SK-N-MC (cell line): ENCODE data around the gene CEND1.

Experiments used
- DNase-seq: peaks from one replicate; pipeline ENCODE4 v3.0.0-alpha.2; 2011; ENCODE audit warnings: low read depth, low spot score
- H3K27ac ChIP-seq: fragments of 200-600 bp; sonication (generic); 2 replicates; pipeline ENCODE4 v1.5.1; 2016; ENCODE audit warnings: mixed run types
- H3K36me3 ChIP-seq: fragments of 200-600 bp; sonication (generic); 2 replicates; pipeline ENCODE4 v1.6.1; 2017; ENCODE audit warnings: antibody characterized with exemption, low read length, mixed read lengths; ENCODE audit not compliant: insufficient read depth
- H3K4me3 ChIP-seq: fragments of 200-600 bp; sonication (generic); 2 replicates; pipeline ENCODE4 v1.5.1; 2016
- H3K9ac ChIP-seq: fragments of 200-600 bp; sonication (generic); 2 replicates; pipeline ENCODE4 v1.8.0; 2017; ENCODE audit warnings: mixed run types, mixed read lengths; ENCODE audit not compliant: insufficient read length
- H3K9me3 ChIP-seq: fragments of 200-600 bp; sonication (generic); 2 replicates; pipeline ENCODE4 v1.6.1; 2017; ENCODE audit warnings: low read depth, mild to moderate bottlenecking, antibody characterized with exemption, low read length, moderate library complexity, mixed read lengths
- EZH2 ChIP-seq: fragments of 200-600 bp; sonication (generic); IDR thresholded peaks from one replicate; pipeline ENCODE4 v1.6.1; 2017; ENCODE audit warnings: antibody characterized with exemption
- FOXP2 ChIP-seq: optimal IDR thresholded peaks from 2 replicates; pipeline ENCODE3; 2011; ENCODE audit warnings: mild to moderate bottlenecking, moderate library complexity; ENCODE audit not compliant: insufficient read depth; ENCODE audit errors: extremely low read length, control extremely low read depth
- POLR2AphosphoS5 ChIP-seq: IDR thresholded peaks from 2 replicates; pipeline ENCODE4 v1.6.1; 2012; ENCODE audit warnings: mild to moderate bottlenecking, low read depth, low read length, borderline replicate concordance

Gene CEND1

DNA sequence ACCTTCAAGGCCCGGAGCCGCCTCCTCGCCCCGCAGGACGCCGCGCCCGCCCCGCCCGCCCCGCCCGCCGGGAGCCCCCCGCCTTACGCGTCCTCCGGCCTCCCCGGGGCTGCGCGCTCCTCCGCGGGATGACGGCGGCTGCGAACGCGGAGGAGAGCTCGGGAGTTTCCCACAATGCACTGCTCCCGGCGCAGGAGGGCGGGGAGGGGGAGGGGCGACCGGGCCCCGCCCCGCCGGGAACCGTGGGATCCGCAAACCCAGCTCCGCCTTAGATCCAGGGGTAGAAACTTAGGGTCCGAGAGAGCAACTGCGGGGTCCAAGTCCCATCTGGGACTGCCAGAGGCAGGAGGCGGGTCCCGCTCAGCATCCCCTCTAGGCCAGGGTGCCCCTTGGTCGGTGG, at the start of gene CEND1:
CEND1 (minus strand) TSS at position 148 of the 400 bp plus-strand sequence. CDS start 1,514 bp downstream, outside the sequence.
- no peak within 1 kb of the TSS for H3K27ac ChIP-seq
- no peak for DNase-seq
- no peak within 1 kb of the TSS for H3K4me3 ChIP-seq

DNA sequence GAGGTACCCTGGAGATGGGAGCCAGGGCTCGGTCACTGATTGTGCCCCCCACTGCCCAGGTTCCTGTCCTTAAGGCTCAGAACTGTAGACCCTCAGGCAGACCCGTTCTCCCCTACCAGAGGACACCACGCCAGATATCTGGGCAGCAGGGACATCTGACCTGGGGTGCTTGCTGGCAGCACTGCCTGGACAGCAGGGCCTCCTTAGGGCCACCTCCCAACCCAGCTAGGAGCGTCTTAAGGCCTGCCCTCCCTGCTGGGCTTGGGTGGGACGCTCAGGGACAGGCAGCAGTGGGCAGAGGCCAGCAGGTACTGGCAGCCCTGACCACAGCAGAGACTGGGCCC, 49.4 kb upstream of the CEND1 start:
- TF ChIP-seq FOXP2 (no peak), POLR2AphosphoS5 (peak; percentile 71; the same call in 1 of the 2 replicates)
- peak overlapping the region; percentile 9; the same call in 1 of the 2 replicates for H3K27ac ChIP-seq
- no peak for DNase-seq
- H3K4me3 ChIP-seq, result no peak overlapping the region
- no peak overlapping the region for H3K9ac ChIP-seq
- H3K36me3 ChIP-seq, result peaks cover 37% of the 10 kb centered on the region
- H3K9me3 ChIP-seq, result no peaks in the 10 kb centered on the region

More for the DNA sequence above, at the start of gene CEND1:
- TF ChIP-seq POLR2AphosphoS5, result no peak
- TF ChIP-seq FOXP2, result no peak
- TF ChIP-seq EZH2, result no peak
- no peaks in the 10 kb centered on the region; the same call in 1 of the 2 replicates for H3K36me3 ChIP-seq
- H3K9me3 ChIP-seq, result no peaks in the 10 kb centered on the region
- H3K9ac ChIP-seq, result no peak within 1 kb of the TSS

DNA sequence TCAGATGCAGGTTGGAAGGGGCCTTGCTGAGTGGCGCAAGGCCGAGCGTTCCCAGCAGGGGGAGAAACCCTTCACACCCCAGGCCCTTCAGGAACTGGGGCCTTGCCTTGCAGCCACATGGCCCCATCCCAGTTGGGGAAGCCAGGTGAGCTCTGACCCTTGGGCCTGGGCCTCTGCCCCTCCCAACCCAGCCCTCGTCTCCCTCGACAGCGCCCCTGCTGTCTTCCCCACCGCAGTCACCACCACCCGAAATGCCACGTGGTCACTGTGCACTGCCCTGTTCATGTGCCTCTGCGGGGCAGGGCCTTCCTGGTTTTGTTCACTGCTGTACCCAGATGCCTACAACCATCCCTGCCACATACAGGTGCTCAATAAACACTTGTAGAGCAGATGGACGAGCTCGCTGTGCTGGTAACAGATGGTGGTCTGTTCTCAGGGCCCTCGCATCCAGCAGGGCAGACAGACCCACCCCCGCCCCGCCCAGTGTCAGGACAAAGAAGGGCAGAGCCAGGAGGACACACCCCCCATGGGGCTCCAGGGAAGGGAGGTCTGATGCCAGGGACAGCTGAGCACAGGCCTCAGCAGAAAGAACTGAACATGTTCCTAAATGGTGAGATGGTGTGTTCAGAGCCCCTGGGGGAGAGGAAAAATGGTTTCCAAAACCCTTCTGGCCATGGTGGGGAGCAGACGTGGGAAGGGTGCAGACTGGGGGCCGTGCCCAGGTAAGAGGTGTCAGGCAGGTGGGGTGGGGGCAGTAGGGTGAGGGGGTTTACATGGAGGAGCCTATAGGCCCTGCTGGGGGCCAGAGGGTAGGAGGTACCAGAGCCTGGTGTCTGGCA, 48.8 kb upstream of the CEND1 start:
- TF ChIP-seq POLR2AphosphoS5 (no peak; the same call in none of the 2 replicates), FOXP2 (no peak), EZH2 (no peak)
- H3K27ac ChIP-seq, result no peak overlapping the region; the same call in 1 of the 2 replicates
- H3K4me3 ChIP-seq, result no peak overlapping the region
- no peaks in the 10 kb centered on the region for H3K9me3 ChIP-seq
- H3K36me3 ChIP-seq, result peaks cover 37% of the 10 kb centered on the region
- H3K9ac ChIP-seq, result no peak overlapping the region
- no peak for DNase-seq

DNA sequence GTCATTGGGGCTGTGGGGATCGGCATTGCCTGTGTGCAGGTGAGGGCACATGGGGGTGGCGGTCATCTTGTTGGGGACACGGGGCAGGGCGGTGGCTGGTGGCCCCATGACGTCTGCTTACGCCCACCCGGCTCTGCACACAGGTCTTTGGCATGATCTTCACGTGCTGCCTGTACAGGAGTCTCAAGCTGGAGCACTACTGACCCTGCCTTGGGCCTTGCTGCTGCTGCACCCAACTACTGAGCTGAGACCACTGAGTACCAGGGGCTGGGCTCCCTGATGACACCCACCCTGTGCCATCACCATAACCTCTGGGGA, 48.1 kb upstream of the CEND1 start:
- Histone ChIP-seq H3K27ac (no peak overlapping the region), H3K9me3 (no peaks in the 10 kb centered on the region), H3K4me3 (no peak overlapping the region), H3K9ac (no peak overlapping the region), H3K36me3 (peaks cover 37% of the 10 kb centered on the region)
- TF ChIP-seq EZH2 (no peak), POLR2AphosphoS5 (no peak), FOXP2 (no peak)
- DNase-seq, result no peak

DNA sequence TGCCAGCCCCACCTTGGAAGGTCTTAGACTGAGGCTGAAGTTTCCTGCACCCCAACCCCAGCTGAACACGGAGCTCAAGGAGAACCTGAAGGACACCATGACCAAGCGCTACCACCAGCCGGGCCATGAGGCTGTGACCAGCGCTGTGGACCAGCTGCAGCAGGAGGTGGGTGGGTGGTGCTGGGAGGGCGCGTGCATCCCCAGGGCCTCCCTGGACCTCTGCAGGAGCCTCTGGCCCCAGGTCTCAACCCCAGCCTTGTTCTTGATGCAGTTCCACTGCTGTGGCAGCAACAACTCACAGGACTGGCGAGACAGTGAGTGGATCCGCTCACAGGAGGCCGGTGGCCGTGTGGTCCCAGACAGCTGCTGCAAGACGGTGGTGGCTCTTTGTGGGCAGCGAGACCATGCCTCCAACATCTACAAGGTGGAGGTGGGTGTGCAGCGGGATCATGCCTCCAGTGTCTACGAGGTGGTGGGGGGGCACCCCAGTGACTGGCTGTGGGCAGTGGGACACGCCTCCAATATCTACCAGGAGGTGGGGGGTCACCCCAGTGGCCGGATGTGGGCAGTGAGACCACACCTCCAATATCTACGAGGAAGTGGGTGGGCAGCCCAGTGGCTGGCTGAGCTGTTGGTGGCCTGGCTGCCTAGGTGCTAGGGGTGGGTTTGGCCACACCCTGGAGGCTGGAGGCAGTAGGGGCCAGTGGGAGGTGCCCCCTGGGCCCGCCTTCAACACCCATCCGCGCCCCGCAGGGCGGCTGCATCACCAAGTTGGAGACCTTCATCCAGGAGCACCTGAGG, 47.5 kb upstream of the CEND1 start:
- no peak overlapping the region for H3K4me3 ChIP-seq
- H3K27ac ChIP-seq, result no peak overlapping the region
- no peak for TF ChIP-seq FOXP2
- TF ChIP-seq POLR2AphosphoS5, result peak; percentile 55
- no peak for TF ChIP-seq EZH2
- H3K36me3 ChIP-seq, result peaks cover 37% of the 10 kb centered on the region
- DNase-seq, result no peak
- no peak overlapping the region for H3K9ac ChIP-seq
- no peaks in the 10 kb centered on the region for H3K9me3 ChIP-seq

DNA sequence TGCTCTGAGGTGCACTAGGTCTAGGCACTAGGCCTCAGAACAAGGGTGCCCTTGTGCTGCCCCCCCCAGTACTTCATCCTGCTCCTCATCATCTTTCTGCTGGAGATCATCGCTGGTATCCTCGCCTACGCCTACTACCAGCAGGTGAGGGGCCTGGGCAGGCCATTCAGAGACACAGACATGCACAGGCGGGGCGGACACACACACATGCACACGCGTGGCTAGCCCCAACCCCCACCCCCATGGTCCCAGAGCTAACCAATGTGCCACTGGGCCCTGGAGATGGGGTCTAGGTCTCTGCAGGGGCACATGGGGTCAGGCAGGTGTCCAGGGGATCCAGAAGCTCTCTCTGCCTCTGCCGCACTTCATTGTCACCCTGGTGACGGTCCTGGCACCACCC, 46.8 kb upstream of the CEND1 start:
- Histone ChIP-seq H3K9me3 (no peaks in the 10 kb centered on the region), H3K4me3 (no peak overlapping the region), H3K9ac (no peak overlapping the region), H3K27ac (no peak overlapping the region), H3K36me3 (peaks cover 37% of the 10 kb centered on the region)
- TF ChIP-seq POLR2AphosphoS5 (no peak), FOXP2 (no peak), EZH2 (no peak)
- no peak for DNase-seq

DNA sequence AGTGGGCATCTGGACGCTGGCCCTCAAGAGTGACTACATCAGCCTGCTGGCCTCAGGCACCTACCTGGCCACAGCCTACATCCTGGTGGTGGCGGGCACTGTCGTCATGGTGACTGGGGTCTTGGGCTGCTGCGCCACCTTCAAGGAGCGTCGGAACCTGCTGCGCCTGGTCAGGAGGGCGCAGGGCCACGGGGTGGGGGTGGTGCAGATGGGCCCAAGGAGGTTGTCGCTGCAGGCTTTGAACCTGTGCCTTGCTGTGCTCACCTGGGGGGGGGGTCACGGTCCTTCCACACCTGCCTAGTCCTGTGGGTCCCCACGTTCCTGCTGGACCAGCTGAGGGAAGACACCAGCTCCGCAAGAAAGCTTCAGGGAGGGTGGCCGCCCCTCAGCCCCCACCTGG, 46.4 kb upstream of the CEND1 start:
- TF ChIP-seq POLR2AphosphoS5, result no peak
- no peak for TF ChIP-seq EZH2
- no peak for TF ChIP-seq FOXP2
- Histone ChIP-seq H3K4me3 (no peak overlapping the region), H3K9ac (no peak overlapping the region), H3K9me3 (no peaks in the 10 kb centered on the region), H3K36me3 (peaks cover 37% of the 10 kb centered on the region), H3K27ac (no peak overlapping the region)
- DNase-seq, result no peak

DNA sequence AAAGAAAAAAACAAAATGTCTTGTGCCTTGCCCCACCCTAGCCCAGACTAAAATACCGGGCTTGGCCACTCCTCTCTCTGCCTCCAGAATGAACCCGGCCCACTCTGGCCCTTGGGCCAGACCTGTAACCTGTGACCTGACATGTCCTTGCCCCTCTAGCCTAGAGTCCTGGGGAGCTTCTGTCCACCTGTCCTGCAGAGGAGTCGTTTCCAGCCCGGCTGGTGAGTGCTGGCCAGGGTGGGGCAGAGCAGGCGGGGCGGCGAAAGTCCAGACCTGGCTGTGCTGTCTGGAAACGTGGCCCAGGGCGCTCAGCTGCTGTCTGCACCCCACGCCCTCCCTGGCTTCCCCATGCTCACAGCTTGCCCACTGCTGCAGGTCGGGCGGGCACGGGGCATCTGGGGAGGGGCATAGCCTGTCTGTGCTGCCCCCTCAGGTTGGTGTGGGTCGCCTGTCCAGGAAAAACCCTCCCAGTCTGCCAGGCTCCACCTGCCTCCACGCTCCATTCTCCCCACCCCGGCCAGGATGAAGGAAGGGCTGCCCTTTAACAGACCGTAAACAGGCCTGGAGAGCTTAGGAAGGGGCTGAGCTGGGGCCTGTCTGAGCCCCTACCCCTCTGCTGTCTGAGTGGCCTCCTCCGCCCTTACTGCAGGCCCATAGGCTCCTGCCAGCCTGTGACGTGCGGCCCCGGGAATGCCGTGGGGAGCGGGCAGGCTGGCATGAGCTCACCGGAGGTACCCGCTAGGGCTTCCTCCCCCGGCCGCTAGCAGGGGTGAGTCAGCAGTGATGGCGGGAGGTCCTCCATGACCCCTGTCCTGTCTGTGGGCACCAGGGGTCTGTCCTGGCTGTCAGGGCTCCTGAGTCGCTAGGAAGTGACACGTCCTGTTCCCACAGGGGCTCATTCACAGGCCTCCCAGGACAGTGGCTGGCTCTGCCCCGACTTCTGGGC, 44.8 kb upstream of the CEND1 start:
- Histone ChIP-seq H3K4me3 (no peak overlapping the region), H3K36me3 (peaks cover 28% of the 10 kb centered on the region), H3K9me3 (no peaks in the 10 kb centered on the region), H3K9ac (no peak overlapping the region), H3K27ac (no peak overlapping the region)
- TF ChIP-seq FOXP2, result no peak
- no peak for TF ChIP-seq POLR2AphosphoS5
- no peak for TF ChIP-seq EZH2
- no peak for DNase-seq
